Peyer's patch (tissue), 4 donors: ENCODE measurements around the gene FAM237A.

ENCODE experiments used
- POLR2A ChIP-seq, 2 donors: fragments of 450-650 bp; IDR thresholded peaks; one replicate each; pipeline ENCODE4 v1.5.1; 2017; ENCODE audit warnings: antibody characterized with exemption in 2 of 2, mild to moderate bottlenecking in 2 of 2, moderate library complexity in 2 of 2
- TF ChIP-seq, protein P1 (sequence below), 6 experiments: fragments of 450-650 bp in 4 of 6; fragments of 200-600 bp in 2 of 6; sonication (generic) in 1 of 6; IDR thresholded peaks; one replicate each; pipeline ENCODE4 v1.5.1; 2017 to 2019; ENCODE audit warnings: antibody characterized with exemption in 6 of 6, mild to moderate bottlenecking in 3 of 6, moderate library complexity in 1 of 6

GRCh38 chr2:206698811-206699210 lies 56.5 kb downstream of the FAM237A start:
- TF ChIP-seq, protein P1, sequence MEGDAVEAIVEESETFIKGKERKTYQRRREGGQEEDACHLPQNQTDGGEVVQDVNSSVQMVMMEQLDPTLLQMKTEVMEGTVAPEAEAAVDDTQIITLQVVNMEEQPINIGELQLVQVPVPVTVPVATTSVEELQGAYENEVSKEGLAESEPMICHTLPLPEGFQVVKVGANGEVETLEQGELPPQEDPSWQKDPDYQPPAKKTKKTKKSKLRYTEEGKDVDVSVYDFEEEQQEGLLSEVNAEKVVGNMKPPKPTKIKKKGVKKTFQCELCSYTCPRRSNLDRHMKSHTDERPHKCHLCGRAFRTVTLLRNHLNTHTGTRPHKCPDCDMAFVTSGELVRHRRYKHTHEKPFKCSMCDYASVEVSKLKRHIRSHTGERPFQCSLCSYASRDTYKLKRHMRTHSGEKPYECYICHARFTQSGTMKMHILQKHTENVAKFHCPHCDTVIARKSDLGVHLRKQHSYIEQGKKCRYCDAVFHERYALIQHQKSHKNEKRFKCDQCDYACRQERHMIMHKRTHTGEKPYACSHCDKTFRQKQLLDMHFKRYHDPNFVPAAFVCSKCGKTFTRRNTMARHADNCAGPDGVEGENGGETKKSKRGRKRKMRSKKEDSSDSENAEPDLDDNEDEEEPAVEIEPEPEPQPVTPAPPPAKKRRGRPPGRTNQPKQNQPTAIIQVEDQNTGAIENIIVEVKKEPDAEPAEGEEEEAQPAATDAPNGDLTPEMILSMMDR (IDR thresholded peaks at IDR 0.05), result no peak
- TF ChIP-seq POLR2A (IDR thresholded peaks at IDR 0.05), result no peak
